HG02885 (cell line): ENCODE data around the gene TMC1.

Experiments
- ATAC-seq: cut with Tn5 transposase; IDR thresholded peaks from one replicate; pipeline ENCODE4 v1.9.1; 2021; ENCODE audit warnings: mild to moderate bottlenecking; ENCODE audit not compliant: unreplicated experiment, poor library complexity

Gene TMC1

DNA sequence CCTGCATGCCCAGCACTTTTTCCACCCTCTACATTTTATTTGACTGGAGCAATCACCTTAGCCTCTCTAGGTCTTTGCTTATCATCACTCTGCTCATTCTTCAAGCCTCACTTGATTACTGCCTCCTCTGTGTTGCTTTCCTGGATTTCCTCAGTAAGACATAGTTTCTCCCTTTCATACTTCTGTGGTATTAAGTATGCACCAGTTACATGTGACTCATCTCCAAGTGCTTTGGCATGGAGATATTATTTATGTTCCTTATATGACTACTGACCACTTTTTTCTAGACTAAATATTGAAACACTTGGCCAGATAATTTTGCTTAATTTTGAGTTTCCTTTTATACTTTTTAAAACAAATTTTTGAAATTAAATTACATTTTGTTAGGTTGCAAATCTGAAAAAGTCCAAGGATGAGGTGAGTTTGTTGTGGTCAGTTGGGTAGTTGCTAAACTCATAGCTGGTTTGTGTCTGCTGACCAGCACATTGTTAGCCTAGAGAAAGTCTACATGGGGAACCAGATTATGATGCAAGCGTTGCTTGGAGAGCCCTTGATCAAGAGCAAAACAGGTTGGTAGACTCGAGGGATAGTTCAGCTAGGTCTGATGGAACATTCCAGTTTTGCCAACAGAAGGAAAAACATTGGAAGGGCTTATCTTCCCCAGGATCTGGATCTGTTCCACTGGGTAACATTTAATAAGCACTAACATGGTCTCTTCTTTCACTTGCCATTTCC is 140.2 kb downstream of the TMC1 start:
- no peak for ATAC-seq

GRCh38 chr9:72665421-72665820 is 144.0 kb downstream of the TMC1 start:
- ATAC-seq = no peak

DNA sequence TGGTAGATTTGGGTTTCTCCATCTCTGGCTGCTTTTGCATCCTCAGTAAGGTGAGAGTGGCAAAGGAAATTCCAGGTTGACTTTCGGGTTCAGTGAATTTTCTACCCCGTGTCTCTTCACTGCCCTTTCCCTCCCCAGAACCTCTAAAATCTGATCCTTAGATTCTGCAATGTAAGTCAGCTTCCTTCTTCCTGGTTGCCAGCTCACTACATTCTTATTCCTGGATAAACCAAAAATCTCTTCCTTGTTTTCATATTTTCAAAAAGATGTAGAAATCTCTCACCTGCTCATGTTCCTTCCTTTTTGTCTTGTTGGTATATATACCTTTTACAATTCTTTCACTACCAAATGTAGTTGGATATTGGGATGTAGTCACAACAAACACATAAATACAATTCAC is 145.8 kb downstream of the TMC1 start:
- ATAC-seq = no peak

- ATAC-seq = no peak
Measured at GRCh38 chr9:72674961-72675360, 153.6 kb downstream of the TMC1 start.

DNA sequence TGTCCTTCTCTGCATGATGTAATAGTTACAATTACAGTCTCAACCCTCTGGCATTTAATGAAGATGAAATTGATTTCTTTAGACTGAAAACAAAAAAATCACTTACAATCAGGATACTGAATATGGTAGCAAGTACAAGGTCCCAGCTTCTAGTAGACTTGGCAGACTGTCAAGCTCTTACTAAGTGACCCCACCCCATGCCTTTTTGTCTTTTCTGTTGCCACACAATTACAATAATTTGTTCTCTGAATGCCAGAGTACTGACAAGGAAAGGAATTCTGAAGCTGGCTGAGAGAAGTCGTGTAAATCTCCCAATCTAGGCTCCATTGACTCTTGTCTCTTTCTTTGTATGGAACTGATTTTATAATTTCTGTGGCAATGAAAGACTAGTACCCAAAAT is 154.2 kb downstream of the TMC1 start:
- ATAC-seq = no peak

DNA sequence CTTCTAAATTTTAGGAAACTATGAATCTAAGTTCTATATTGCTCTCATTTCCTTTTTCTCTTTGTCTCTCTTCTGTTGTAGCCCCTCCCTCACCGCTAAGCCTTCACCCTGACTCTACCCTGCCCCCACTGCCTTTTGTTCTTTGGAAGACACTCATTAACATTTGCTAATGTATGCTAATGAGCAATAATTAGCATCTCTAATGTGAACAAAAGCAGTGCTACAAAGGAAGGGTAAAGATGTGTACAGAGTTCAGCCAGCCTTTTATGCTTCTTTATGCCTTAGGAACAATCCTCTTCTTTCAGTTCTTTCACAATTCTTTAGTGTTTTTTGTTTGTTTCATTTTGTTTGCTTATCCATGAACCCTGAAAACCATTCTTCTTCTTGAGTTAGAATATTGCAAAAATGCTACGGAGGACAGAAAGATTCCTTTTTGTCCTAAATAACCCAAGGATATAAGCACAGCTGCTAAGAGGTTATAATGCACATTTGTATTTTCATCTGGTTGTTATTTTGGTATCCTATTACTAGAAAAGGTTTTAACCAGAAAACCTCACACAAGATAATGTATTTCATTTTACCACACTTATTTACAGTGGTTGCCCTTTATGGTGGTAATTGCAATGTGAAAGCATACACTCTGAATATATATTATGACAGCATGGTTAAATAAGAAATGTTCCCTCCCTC is 159.3 kb downstream of the TMC1 start:
- ATAC-seq = no peak

DNA sequence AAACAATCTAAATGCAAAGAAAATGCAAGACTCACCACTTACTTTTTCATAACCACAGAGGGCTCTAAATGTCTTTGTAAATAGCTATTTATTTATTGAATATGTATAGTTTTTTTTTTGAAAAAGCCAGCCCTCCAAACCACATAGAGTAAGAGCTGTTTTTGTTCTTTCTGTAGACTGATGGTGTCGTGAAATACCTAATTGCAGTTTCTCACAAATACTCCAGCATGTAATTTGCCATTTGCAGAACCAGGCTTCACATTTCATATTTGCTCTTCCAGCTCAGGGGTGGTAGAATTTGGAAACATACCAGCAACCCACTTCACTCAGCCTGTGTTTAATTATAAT is 159.8 kb downstream of the TMC1 start:
- ATAC-seq = no peak

GRCh38 chr9:72684615-72685014 is 163.2 kb downstream of the TMC1 start:
- no peak for ATAC-seq

DNA sequence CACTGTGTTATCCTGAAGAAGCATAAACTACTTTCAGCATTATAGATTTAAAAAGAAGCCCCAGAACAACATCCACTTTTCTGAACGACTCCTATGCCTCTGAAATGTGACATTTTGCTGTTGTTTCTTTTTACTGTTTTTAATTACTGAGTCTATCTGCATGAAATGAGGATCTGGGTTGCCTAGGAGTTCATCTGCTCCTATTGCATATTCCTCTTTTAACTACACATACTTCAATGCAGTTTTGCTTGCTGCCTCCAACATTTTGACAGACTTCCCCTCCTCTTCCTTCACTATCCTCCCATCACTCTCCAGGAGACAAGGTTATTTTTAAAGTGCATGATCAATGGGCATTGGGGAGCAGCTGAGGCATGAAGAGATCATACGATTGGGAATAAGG is 164.5 kb downstream of the TMC1 start:
- no peak for ATAC-seq

DNA sequence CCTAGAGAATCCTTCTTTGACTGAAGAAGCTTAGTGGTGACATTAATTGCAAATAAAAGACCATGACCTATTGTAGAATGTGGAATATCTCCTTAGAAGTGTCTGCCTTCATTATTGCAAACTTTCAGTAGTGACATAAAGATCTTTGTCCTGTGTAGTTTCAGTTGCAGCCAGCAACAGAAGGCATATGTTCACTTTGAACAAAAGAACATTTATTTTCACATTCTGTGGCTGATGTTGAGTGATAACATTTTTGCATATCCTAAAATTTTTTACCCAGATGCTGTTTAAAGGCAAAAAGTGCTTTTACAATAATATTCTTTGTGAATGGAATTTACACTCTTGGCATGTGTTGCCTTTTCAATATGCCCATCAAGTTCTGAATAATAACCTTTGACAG is 165.9 kb downstream of the TMC1 start:
- ATAC-seq = no peak

GRCh38 chr9:72691671-72692070 is 170.3 kb downstream of the TMC1 start:
- no peak for ATAC-seq

- no peak for ATAC-seq
Measured at GRCh38 chr9:72695365-72695764, 174.0 kb downstream of the TMC1 start.

DNA sequence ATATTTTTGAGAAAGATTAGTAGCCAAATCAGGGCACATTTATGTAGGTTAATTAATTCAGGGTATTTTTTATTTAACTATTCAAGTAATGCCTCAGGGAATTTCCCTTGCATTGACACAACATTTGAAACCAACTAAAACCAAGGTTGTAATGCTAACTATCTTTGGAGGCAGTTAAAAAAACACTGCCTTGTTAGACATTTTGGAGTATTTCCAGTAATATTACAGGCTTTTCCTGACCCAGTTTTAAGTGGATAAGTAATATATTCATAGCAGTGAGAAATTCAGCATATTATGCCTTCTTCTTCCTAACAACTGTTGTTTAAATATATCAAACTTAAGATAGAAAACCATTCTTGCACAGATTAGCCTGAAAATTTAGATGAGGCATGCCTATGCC is 175.1 kb downstream of the TMC1 start:
- ATAC-seq = no peak

GRCh38 chr9:72701510-72701909 is 180.1 kb downstream of the TMC1 start:
- ATAC-seq = no peak

DNA sequence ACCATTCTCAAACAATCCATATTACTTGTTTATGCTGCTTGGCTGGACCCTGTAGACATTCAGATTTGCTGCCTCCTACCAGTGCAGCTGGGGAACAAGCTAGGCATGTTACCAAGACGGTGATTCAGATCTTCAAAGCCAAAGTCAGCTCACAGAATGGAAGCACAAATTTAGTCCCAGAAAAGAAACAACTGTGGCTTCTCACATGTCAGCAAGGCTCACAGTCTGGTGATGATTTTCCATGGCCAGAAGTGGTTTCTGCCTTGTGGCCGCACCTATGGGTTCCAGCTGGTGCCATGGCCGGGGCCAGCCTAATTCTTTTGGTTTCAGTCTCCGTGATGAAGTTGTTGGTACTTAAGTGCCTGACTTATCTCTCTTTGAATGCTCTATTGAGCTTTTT is 182.2 kb downstream of the TMC1 start:
- peak; percentile 33 for ATAC-seq

- ATAC-seq = peak; percentile 68
Measured at GRCh38 chr9:72704688-72705375, 183.4 kb downstream of the TMC1 start.

GRCh38 chr9:72718503-72718902 is 197.1 kb downstream of the TMC1 start:
- no peak for ATAC-seq

DNA sequence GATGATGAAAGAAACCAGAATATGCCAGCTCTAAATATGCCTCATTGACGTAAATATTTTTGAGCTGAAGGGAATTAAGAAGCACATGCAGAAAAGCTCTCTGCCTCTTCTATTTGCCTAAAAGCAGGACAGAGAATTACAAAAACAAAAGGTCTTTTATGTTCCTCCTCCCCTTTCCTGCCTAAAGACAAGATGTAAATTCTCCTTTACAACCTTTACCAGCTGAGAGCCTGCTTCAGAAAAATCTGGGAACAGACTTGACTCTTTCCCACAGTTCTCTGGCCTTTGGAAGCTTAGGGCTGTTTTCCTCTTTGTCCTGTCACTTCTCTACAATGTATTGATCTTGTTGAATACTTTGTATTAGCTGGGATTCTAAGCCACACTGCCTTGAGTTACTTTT is 199.7 kb downstream of the TMC1 start:
- ATAC-seq = no peak

- no peak for ATAC-seq
Measured at GRCh38 chr9:72726947-72727346, 205.5 kb downstream of the TMC1 start.

GRCh38 chr9:72728031-72728770 is 206.8 kb downstream of the TMC1 start:
- ATAC-seq = no peak

DNA sequence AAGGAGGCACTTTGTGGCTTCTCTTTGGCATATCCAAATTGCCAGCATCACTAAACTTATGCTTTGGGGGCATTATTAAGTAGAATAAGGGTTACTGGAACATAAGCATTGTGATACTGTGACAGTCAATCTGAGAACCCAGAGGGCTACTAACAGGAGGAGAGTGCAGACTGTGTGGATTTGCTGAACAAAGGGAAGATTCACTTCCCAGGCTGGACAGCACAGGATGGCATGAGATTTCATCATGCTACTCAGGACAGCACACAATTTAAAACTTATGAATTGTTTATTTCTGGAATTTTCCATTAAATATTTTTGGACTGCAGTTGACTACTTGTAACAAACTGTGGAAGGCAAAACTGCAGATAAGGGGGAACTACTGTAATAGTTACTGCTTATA is 212.5 kb downstream of the TMC1 start:
- ATAC-seq = no peak
